IPS-15b (cell line): ENCODE measurements around the gene ITPKB.
"Not testable (repeated sequence)": the region's sequence is repeated elsewhere in the genome, so short reads cannot be mapped to it uniquely, and the experiment has no call there.

Experiments
- H3K27me3 ChIP-seq: one replicate; pipeline ENCODE4 v1.6.1; 2013; ENCODE audit warnings: low read length; ENCODE audit not compliant: control insufficient read depth, insufficient read depth
- H3K36me3 ChIP-seq: one replicate; pipeline ENCODE4 v1.6.1; 2013; ENCODE audit warnings: low read length; ENCODE audit not compliant: control insufficient read depth, insufficient read depth
- H3K4me1 ChIP-seq: one replicate; pipeline ENCODE4 v1.6.1; 2013; ENCODE audit warnings: mild to moderate bottlenecking, low read length; ENCODE audit not compliant: control insufficient read depth, insufficient read depth
- H3K4me3 ChIP-seq: one replicate; pipeline ENCODE4 v1.5.1; 2013; ENCODE audit warnings: low read depth, low read length
- H3K9ac ChIP-seq: one replicate; pipeline ENCODE4 v1.6.1; 2013; ENCODE audit warnings: low read depth, mild to moderate bottlenecking, low read length
- H3K9me3 ChIP-seq: one replicate; pipeline ENCODE4 v1.6.1; 2013; ENCODE audit warnings: mild to moderate bottlenecking, low read length; ENCODE audit not compliant: control insufficient read depth, insufficient read depth

Gene ITPKB

DNA sequence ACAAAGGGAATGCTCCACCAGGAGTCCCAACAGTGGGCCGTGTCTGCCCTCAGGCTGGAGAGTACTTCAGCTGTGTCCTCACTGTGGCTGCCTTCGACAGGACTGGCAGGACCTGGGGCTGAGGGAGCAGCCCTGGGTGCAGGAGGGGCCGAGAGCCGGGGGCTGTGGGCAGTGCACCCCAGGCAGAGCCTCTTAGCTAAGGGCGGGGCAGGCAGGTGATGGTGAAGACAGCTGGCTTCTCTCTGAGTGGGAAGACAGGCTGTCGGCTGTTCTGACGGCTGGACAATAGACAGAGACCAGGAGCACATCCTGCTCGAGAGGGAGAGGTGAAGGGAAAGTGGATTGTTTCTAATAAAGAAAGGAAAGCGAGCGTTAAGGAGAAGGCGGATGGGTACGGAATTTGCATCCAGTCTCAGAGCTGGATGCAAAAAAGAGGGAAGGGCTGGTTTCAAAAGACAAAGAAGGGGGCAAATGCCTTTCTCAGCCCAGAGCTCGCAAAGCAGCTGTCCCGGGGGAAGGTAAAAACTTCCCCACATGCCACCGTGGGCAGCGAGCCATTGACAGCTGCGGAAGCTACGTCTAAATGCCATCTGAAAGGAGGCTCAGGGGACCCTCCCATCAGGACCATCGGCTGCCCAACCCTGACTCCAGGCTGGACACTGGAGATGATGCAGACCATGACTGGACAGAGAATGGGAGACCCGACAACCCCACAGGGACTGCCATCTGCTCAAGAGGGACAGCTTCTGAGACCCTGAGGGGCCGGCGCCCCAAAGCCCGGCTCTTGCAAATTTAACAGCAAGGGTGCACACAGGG, 98.6 kb downstream of the ITPKB start:
- H3K9ac ChIP-seq = no peak overlapping the region
- H3K27me3 ChIP-seq = no peaks in the 10 kb centered on the region
- H3K36me3 ChIP-seq = no peaks in the 10 kb centered on the region
- H3K4me1 ChIP-seq = no peaks in the 10 kb centered on the region
- no peaks in the 10 kb centered on the region for H3K9me3 ChIP-seq
- no peak overlapping the region for H3K4me3 ChIP-seq

DNA sequence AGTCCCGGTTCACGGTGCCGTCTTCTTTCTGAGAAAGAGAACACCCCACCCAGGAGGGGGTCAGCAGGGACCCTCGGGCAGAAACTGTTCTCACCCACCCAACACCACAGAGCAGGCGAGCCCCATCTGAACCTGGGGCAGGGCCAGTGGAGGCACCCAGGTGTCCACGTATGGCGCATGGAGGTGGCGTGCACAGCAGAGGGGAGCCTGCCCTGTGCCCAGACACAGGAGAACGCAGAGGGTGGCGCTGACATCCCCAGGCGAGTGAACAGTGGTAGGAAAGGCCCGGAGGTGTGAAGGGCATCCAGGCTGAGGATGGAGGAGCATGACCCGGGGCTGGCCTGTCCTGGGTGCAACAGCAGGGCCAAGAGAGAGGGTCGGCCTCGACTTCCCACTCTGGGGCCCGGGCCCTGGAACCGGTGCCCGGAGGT, 99.4 kb downstream of the ITPKB start:
- H3K9me3 ChIP-seq = no peaks in the 10 kb centered on the region
- no peaks in the 10 kb centered on the region for H3K27me3 ChIP-seq
- no peak overlapping the region for H3K4me3 ChIP-seq
- no peaks in the 10 kb centered on the region for H3K36me3 ChIP-seq
- no peak overlapping the region for H3K9ac ChIP-seq
- H3K4me1 ChIP-seq = no peaks in the 10 kb centered on the region

GRCh38 chr1:226639206-226639605, 99.9 kb downstream of the ITPKB start:
- not testable (repeated sequence) for H3K9ac ChIP-seq, H3K36me3 ChIP-seq, H3K27me3 ChIP-seq, H3K4me3 ChIP-seq, H3K9me3 ChIP-seq, H3K4me1 ChIP-seq

GRCh38 chr1:226638608-226639007, 100.5 kb downstream of the ITPKB start:
- Histone ChIP-seq H3K4me3 (no peak overlapping the region), H3K36me3 (no peaks in the 10 kb centered on the region)

GRCh38 chr1:226638001-226638601, 101.0 kb downstream of the ITPKB start:
- no peaks in the 10 kb centered on the region for H3K9me3 ChIP-seq
- no peak overlapping the region for H3K4me3 ChIP-seq
- no peaks in the 10 kb centered on the region for H3K27me3 ChIP-seq
- H3K4me1 ChIP-seq = no peaks in the 10 kb centered on the region
- no peaks in the 10 kb centered on the region for H3K36me3 ChIP-seq
- no peak overlapping the region for H3K9ac ChIP-seq

More at GRCh38 chr1:226638608-226639007, 100.5 kb downstream of the ITPKB start:
- H3K9me3 ChIP-seq = no peaks in the 10 kb centered on the region
- H3K9ac ChIP-seq = no peak overlapping the region
- no peaks in the 10 kb centered on the region for H3K4me1 ChIP-seq
- no peaks in the 10 kb centered on the region for H3K27me3 ChIP-seq

GRCh38 chr1:226637147-226637935, 101.7 kb downstream of the ITPKB start:
- no peaks in the 10 kb centered on the region for H3K4me1 ChIP-seq
- no peaks in the 10 kb centered on the region for H3K9me3 ChIP-seq
- H3K4me3 ChIP-seq = no peak overlapping the region
- no peaks in the 10 kb centered on the region for H3K27me3 ChIP-seq
- H3K9ac ChIP-seq = no peak overlapping the region
- no peaks in the 10 kb centered on the region for H3K36me3 ChIP-seq

- Histone ChIP-seq H3K27me3 (no peaks in the 10 kb centered on the region), H3K9ac (no peak overlapping the region), H3K4me3 (no peak overlapping the region), H3K4me1 (no peaks in the 10 kb centered on the region), H3K36me3 (no peaks in the 10 kb centered on the region), H3K9me3 (no peaks in the 10 kb centered on the region)
Measured at GRCh38 chr1:226636847-226637096, 102.3 kb downstream of the ITPKB start.

- Histone ChIP-seq H3K9ac (no peak overlapping the region), H3K9me3 (no peaks in the 10 kb centered on the region), H3K4me3 (no peak overlapping the region), H3K4me1 (no peaks in the 10 kb centered on the region), H3K36me3 (no peaks in the 10 kb centered on the region), H3K27me3 (no peaks in the 10 kb centered on the region)
Measured at GRCh38 chr1:226635456-226635941, 103.6 kb downstream of the ITPKB start.

- no peaks in the 10 kb centered on the region for H3K27me3 ChIP-seq
- no peak overlapping the region for H3K4me3 ChIP-seq
- H3K9me3 ChIP-seq = no peaks in the 10 kb centered on the region
- H3K36me3 ChIP-seq = no peaks in the 10 kb centered on the region
- H3K9ac ChIP-seq = no peak overlapping the region
- no peaks in the 10 kb centered on the region for H3K4me1 ChIP-seq
Measured at GRCh38 chr1:226634611-226635246, 104.4 kb downstream of the ITPKB start.

DNA sequence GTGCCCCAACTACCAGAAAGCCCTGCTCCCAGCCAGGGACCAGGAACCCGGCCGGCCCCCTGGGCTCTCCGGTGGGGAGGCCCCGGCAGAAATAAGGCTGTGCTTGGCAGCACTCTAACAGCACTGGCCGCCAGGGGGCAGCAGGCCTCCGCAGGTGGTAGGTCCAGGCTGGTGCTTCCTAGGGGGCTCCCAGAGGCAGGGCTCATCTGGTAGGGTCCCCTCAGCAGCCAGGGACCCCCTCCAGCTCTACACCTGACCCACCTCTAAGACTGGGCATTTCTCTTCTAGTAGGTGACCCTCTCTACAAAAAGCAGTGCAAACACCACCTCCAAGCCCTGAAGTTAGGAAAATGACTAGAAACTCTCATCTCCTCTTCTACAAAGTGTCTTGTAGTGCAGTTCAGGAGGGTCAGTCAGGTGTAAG, 104.9 kb downstream of the ITPKB start:
- Histone ChIP-seq H3K36me3 (no peaks in the 10 kb centered on the region), H3K27me3 (no peaks in the 10 kb centered on the region), H3K9ac (no peak overlapping the region), H3K4me1 (no peaks in the 10 kb centered on the region), H3K9me3 (no peaks in the 10 kb centered on the region), H3K4me3 (no peak overlapping the region)

DNA sequence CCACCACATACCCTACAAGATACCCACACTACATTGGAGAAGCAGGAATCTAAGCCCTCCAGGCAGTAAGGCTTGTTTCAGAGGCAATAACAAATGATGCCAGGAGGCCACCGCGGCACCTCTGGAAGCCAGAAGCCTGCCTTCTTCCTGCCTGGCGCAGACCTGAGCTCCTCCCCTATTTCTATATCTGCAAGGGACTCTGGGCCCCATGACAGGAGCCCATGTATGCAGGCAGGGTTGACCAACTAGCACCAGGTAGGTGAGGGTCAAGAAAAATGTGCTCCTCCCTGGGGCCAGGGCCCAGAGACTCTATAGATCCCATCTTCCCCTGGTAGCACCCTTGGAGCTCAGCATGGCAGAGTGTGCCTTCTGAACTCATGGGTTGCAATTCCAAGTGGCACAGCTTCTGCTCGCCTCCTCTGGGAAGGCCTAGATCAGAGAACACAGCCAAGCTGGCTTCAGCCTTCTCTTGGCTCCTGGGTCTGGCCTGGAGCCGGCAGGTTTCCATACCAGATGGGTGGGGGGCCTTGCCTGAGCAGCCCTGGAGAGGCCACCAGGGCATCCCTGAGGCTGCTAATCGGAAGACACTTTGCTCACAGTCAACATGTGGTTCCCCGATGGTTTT, 105.4 kb downstream of the ITPKB start:
- H3K9ac ChIP-seq = no peak overlapping the region
- no peaks in the 10 kb centered on the region for H3K9me3 ChIP-seq
- no peak overlapping the region for H3K4me3 ChIP-seq
- no peaks in the 10 kb centered on the region for H3K4me1 ChIP-seq
- no peaks in the 10 kb centered on the region for H3K36me3 ChIP-seq
- no peaks in the 10 kb centered on the region for H3K27me3 ChIP-seq
